LNCAP (cell line): ENCODE measurements around the gene RASGEF1C.

Experiments used
- TF ChIP-seq, protein P1 (sequence below): fragments of 450-650 bp; IDR thresholded peaks from 2 replicates; pipeline ENCODE4 v1.5.1; 2017; ENCODE audit warnings: mild to moderate bottlenecking

Gene RASGEF1C

DNA sequence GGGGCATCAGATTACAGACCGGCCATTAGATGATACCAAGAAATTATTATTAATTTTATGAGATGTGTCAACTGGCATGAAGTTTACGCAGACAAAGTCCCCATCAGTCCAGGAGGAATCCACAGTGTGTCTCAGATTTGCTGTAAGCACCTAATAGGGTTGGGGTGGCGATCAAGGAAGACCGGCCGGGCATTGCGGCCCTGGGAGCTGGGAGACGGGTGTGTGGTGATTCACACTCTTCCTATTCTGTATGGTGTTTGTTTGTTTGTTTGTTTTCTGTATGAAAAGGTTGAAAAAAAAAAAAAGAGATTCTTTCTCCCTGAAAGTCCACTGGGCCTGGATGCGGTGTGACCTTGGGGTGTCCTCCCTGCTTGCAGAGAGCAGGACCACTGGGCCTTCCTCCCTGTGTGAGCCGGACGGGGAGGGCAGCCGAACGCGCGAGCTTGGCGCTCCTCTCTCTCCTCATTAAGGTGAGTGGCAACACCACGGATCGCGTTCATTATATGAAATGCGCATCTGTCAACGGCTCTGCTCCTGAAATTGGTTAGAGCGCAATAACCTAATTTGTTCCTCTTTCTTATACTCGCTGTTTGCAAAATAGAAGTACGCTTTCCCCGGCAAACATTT is 15.1 kb downstream of the RASGEF1C start:
- TF ChIP-seq, protein P1, sequence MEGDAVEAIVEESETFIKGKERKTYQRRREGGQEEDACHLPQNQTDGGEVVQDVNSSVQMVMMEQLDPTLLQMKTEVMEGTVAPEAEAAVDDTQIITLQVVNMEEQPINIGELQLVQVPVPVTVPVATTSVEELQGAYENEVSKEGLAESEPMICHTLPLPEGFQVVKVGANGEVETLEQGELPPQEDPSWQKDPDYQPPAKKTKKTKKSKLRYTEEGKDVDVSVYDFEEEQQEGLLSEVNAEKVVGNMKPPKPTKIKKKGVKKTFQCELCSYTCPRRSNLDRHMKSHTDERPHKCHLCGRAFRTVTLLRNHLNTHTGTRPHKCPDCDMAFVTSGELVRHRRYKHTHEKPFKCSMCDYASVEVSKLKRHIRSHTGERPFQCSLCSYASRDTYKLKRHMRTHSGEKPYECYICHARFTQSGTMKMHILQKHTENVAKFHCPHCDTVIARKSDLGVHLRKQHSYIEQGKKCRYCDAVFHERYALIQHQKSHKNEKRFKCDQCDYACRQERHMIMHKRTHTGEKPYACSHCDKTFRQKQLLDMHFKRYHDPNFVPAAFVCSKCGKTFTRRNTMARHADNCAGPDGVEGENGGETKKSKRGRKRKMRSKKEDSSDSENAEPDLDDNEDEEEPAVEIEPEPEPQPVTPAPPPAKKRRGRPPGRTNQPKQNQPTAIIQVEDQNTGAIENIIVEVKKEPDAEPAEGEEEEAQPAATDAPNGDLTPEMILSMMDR, result no peak

DNA sequence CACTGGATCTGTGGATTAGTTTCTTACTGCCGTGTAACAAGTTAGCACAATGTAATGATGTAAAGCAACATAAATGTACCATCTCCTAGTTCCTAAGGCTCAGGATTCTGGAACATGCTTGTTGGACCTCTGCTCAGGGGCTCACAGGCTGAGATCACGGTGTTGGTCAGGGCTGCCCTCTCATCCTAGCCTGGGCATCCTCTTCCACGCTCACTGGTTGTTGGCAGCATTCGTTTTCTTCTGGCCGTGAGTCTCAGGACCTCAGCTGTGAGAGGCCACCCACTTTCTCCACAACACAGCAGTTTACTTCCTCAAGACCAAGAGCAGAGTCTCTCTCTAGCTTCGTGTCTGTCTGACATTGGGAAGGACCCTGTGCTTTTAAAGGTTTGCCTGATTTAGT is 17.3 kb downstream of the RASGEF1C start:
- TF ChIP-seq, protein P1, result no peak

DNA sequence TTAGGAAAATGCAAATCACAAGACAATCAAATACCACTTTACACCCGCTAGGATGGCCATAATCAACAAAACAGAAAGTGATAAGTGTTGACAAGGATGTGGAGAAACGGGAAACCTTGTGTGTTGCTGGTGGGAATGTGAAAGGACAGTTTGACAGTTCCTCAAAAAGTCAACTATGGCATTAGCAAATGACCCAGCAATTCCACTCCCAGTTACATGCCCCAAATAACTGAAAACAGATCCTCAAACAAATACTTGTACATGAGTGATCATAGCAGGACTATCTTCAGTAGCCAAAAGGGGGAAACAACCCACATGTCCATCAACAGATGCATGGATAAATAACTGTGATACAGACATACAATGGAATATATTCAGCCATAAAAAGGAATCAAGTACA is 21.2 kb downstream of the RASGEF1C start:
- TF ChIP-seq, protein P1, result no peak

DNA sequence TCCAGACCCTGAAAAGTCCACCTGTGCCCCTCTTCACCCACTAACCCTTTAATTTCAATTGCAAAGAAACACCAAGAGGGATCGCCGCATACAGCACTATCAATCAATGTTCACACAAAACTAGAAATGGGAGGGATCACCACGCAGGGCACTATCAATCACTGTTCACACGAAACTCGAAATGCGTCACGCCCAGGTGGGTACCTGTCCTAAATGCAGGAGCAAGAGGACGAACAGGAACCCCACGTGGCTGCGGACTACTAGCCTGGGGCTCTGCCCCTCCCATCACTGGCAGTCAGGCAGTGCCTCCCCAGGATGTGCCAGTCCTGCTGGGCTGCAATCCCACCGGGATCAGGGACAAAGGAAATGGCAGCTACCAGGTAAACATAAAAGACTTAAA is 28.2 kb downstream of the RASGEF1C start:
- TF ChIP-seq, protein P1, result no peak

DNA sequence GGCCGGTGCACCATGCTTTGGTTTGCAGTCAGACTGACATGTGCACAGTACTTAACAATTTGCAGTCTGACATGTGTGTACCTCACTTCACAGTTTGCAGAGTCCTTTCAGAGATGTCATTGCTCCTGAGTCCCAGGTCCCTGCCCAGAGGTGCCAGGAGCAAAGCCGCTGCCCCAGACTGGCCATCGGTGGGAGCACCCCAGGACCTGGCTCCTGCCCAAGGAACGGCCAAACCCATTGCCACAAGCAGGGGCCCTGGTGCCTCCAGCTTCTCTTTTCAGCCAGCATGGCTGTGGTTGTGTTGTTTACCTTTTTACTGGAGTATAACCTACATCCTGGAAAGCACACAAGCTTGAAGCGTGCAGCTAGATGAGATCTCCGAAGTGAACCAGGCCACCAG is 28.6 kb downstream of the RASGEF1C start:
- TF ChIP-seq, protein P1, result no peak

DNA sequence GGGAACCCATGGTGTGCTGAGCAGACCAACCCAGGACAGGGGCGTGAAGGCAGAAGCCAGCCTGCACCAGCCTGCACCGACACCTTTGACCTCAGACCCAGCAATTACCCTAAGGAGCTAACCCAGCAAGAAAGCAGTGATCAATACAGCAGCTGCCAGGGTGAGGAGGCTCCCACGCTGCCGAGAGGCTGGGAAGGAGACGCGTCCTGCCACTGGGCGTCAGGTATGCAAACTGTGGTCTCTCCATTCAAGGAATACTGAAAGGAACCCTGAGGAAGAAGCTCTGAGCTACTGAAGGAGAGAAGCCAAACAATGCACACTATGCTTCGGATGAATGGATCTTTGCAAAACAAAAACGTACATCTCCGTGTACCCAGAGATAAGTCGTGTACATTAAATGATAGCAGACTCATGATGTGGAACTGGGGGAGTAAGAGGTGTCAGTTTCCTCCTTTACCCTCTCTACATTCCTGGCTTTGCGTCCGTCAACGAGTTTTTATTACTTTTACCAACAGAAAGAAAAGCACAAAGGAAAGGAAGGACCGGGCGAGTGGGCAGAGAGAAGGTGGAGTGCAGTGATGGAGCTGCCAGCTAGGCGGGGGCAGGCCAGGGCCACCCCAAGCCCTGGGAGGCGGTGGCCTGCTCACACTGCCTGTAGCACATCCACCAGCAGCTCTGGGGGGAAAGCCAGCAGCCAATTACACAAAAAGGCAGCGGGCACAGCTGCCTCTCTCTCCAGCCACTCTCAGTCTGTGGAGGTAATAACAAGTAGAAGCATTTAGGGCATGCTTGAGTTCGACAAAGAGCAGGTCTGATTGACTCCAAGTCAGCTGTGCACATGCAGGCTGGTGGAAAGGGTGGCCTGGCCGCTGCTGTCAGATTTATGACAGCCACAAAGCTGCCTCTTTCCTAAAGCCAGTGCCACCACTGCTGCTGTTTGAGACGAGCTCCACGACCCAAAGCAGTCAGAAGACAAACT is 29.3 kb downstream of the RASGEF1C start:
- TF ChIP-seq, protein P1, result no peak

DNA sequence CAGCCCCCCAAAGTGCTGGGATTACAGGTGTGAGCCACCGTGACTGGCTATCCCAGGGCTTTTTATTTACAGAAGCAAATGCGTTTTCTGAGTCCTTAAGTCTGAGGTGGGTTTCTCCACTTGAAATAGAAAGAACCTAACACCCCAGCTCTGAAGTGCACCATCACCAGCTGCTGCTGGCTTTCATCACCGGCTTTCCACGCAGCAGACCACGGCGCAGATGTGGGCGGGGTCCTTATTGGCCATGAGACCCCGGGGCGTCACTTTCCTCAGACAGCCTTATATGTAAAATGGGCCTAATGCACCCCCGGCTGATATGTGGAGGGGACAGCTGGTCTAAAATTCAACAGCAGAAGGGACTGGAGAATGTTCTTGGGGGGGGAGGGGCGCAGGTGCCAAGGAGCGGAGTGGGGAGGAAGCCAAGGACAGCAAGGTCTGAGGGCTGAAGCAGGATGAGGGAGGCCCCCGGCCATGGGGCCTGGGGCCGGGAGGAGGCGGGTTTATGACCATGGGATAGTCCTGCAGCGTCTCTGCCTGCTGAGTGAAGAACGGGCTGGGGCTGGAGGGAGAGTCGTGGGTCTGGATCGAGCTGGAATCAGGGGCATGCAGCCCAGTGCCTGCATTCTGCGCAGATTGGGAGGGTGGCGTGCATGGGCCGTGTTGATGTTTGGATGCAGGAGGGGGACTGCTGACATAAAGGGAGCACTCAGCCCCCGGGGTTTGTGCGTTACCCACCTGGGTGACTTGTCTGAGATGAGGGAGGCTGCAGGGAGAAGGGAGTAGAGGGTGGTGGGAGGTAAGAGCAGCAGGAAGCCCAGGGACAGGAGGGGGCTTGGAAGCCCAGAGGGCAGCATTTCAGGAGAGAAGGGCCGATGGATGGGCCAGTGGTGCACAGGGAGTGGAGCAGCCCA is 30.2 kb downstream of the RASGEF1C start:
- TF ChIP-seq, protein P1, result no peak
